ENCODE measurements around the gene CCDC12.

CCDC12 gene

DNA sequence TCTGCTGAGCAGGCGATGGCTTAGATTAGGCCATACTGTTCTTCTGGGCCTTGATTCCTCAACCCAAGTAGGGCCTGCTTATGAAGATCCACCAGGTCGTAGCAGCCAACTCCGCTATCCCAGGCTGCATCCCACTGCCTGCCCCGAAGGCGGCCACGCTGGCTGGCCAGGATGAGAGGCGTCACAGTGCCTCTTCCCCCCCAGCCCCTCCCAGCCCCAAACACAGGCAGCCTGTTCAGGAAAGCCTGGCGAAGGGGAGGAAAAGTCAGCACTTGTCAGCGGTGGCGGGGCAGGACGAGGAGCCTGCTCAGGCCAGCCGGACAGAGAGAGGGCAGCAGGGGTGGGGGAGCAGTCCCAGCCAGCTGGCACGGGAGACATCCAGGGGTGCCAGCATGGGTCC is 87.8 kb downstream of the CCDC12 start:
- DNase-seq, result no peak

DNA sequence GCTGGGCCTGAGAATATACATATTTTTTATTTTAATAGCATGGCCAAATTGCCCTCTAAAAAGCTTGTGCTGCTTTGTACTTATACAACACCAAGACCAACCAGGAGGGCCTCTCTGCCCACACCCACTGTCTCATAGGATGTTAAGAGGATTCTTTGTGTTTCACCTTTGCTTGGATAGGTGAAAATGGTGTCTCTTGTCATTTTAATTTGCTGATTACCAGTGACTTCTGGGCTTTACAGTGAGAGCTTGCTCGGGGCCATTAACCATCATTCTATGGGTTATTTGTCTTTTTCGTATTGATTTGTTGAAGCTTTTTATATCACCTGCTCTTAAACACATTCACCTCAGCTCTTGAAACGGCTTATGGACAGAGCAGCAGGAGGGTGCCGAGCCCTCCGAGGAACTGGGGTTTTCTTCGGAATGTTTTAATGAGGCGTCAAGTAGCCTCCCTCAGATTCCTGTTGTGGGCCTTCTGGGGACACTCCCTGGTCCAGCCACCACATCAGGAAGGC is 88.5 kb downstream of the CCDC12 start:
- no peak for DNase-seq

DNA sequence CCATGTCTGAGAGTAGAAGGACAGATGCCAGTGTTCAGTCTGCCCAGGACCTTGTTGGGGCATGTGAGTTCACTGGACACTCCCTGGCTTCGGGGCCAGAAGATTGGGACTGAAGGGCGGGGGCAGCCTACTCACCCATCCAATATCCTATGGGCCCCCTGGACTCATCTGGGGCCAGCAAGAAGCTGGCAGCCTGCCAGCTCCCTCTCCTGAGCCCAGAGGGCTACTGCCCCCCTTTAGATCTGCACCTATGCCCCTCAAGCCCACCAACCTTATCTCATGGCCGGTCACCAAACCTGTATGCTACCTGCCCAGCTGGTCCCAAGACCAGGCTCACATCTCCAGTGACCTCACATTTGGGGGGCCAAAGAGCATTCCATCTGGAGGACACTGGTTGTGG is 90.9 kb downstream of the CCDC12 start:
- no peak for DNase-seq

DNA sequence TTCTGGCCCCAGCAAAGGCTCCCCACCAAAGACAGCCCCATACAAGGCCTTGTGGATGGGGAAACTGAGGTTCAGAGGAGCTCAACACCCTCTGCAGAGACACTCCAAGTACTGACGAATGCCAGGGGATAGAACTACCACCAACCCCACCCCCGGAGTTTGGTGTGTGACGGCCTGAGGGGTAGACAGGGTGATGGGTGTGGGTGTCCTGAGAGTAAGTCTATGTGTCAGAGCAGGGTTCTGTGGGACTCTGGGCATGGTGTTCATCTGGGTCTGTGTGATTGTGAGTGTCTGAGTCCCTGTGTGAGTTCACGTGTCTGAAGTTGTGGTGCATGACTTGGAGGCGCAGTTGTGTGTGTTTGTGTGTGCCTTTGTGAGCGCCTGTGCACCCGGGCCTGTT is 91.6 kb downstream of the CCDC12 start:
- no peak for DNase-seq

DNA sequence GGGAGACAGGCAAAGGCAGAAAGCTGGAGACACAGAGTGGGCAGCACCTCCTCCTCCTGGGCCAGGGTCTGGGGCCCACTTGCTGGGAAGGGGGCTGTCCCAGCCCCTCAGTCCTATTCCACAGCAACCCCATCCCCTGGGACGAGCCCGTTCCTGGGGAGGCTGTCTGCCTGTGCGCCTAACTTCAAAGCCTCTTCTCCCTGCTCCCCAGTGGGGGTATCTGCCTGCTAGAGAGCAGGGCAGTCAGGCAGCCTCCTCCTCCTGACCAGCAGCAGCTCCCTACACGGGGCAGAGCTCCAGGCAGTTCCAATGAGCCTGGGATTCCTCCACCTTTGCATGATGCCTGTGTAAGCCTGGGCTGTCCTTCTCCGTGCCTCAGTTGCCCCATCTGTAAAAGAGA is 92.1 kb downstream of the CCDC12 start:
- no peak for DNase-seq

DNA sequence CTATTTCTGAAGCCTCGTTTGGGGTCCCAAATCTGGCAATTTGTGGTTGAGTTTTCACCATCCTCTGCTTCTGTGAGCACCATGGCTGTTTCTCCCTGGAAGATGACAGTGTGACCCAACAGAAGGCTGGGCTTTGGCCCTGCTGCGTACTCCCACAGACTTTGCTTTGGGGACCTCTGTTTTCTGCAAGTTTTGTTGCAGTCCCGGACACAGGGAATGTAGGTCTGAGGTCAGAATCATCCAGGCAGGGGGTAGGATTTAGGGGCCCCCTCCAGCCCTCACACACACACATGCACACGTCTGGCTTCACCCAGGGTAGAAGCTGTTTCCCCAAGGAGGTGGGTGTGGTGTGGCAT is 92.7 kb downstream of the CCDC12 start:
- DNase-seq, result no peak

DNA sequence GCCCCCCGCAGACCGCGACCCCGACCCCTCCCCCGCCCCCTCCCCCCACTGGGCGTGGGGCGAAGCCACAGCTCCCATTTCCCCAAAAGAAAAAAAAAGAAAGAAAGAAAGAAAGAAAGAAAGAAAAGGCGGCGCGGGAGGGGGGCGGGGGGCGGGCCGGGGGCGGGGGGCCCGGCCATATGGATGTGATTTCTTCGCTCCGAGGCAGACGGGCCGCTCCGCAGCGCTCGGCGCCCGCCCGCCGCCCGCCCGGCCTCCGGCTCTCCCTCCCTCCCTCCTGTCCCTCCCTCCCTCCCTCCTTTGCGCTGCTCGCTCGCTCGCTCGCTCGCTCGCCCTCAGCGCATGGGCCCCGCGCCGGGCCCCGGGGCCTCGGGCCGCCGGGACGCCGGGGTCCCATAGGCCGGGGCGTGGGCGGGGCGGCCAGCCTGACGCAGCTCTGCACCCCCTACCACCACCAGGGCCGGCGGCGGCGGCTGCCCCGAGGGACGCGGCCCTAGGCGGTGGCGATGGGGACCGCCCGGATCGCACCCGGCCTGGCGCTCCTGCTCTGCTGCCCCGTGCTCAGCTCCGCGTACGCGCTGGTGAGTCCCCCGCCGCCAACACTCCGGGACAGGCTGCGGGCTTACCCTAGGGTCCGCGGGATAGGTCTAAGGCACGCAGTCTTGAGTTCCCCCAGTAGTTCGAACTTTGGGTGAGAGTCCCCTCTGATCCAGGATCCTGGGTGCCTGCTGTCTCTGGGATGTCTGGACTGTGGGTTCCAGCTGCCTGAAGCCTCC is 93.3 kb downstream of the CCDC12 start:
- no peak for DNase-seq

DNA sequence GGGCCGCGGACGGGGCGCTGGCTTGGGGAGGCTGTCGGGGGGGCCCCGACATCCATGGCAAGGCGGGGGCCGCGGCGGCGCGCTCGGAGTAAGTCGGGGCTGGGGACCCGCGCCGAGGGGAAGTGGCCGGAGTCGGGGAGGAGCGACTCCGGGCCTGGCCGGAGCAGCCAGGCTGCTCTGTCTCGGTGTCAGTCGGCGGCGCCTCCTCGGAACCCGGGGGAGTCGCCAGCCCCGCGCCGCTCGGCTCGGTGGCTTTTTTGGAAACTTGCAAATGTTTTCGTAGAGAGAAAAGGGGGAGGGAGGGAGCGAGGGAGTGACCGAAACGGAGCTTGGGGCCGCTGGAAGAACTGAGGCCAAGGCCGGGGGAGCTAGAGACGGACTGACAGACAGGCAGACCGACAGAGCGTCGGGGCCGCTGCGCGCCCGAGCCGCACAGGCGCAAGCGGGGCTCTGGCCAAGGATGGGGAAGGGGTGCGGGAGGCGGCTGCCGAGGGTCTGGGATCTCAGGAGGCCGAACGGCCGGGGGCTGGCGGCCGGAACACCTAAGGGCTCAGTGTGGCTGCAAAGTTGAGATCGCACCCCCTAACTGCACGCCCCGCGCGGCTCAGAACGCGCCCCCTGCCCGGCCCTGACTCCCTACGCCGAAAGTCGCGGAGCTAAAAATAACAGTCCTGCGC is 94.0 kb downstream of the CCDC12 start:
- peak in 1 of 2 donors; percentile 20 for DNase-seq

DNA sequence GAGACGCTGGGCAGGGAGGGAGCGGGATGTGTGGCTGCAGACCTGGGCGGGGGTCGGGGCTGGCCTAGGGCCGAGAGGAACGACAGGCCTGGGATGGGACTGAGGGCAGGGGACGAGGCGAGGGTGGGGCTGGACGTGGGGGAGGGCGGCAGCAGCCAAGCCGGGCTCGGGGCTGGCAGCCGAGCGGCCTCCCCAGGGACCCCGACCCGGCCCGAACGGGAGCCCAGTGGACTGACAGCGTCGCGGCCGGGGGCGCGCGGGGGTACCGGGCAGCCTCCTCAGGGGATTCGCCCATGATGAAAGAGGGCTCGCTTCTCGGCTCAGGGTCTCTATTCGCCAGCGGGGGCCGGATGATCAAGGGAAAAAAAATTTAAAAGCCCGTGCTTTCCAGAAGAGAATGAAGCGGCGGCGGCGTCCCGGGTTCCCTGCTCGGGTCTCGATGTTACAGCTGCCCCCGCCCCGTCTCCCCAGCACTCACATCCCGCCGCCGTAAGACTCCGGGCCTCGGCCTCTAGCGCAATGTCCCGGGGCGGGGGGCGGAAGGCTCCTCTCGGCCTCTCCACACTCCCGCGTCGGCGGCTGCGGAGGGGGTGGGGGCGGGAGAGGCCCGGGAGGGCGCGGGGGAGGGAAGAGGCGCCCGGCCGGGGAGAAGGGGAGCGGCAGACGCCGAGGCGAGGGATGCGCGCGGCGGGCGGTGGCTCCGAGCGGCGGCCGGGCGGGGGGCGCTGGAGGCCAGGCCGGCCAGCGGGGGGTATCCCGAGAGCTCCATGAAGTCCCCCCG is 94.8 kb downstream of the CCDC12 start:
- DNase-seq, result no peak

DNA sequence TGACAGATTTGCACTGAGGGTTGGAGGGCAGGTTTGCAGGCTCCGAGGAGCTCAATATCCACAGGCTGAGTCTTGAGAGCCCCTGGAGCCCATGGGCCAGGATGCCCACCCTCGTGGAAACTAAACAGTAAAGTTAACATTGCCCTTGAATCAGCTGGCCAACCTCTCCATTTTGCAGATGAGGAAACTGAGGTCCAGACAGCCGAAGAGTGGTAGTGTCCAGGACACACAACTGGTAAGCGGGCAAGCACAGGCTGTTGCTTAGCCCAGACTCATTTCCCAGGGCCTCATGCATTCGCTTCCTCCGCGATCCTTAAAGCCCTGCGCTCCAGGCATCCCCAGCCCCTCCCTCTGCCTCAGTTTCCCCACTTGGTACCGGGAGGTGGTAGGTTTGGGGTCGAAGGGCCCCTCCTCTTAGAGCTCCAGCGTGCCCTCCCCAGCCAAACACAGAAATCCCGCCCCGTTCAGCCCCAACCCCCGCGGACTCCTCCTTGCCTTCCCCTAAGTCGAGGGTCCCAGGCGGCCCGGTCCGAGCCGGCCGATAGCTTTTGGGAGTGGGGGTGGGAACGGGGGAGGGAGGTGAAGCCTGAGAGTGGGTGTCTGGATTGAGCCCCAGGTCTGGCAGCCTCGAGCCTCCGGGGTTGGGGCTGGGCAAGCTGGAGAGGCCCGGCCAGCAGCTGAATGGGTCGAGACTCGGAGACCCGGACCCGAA is 95.5 kb downstream of the CCDC12 start:
- DNase-seq, result no peak

DNA sequence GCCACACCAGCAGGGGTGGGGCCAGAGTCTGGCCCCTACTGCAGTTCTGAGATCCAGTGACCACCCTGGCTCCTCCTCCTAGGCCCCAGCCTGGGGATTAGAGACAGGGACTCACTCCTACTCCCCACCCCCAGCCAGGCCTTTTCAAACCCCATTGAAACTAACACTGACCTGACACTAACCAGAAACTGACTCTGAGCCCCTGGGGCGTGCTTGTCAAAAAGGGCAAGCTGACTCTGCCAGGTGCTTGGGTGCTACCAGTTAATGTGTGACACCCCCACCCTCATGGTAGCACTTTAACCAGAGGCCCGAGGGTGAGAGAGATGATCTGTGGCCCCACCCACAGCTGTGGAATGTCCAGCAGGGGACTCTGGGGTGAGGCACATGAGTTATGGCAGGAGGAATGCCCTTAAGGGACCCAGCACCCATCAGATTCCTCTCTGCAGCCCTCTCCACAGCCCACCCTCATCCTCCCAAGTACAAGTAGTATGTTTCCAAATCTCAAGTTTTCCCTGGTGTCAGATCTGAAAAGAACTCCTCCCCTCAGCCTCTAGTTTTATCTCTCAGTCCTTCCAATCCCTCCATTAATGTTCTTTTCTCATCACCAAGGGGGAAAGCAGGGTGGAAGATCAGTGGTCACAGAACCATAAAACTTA is 97.6 kb downstream of the CCDC12 start:
- no peak for DNase-seq

DNA sequence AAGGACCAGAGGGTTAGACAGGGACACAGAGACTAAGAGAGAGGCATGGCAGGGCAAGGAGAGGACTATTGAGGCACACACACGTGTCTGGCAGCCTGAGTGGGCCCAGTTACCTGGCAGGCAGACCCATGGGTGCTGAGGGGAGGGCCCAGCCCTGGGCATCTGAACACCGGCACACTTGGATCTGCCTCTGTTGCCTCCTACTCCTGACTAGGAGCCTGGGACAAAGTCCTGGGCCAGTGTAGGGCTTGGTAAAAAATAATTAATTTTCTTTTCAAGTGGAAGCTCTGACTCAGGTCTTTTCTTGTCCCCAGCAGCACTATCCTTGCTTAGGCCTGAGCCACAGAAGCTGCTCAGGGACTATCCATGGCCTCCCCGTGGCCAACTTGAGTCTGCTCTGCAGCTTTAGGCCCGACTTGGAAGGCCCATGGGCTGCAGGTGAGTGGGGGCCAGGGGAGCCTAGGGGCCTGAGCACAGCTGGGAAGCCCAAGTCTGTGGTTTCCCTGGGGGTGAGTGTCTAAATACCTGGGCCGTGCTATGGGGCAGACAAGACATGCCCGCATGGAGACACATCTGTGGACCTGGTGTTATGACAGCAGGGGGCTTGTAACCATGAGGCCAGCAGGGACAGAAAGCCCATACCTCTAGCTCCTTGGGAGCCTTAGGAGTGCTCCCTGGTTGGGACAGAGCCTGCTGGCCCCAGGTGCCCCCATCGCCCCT is 99.0 kb downstream of the CCDC12 start, which contains the start of gene PTH1R:
Gene PTH1R (plus strand): TSS at position 316 of the 720 bp plus-strand sequence. CDS start 5,839 bp downstream, outside the sequence.
- no peak for DNase-seq

DNA sequence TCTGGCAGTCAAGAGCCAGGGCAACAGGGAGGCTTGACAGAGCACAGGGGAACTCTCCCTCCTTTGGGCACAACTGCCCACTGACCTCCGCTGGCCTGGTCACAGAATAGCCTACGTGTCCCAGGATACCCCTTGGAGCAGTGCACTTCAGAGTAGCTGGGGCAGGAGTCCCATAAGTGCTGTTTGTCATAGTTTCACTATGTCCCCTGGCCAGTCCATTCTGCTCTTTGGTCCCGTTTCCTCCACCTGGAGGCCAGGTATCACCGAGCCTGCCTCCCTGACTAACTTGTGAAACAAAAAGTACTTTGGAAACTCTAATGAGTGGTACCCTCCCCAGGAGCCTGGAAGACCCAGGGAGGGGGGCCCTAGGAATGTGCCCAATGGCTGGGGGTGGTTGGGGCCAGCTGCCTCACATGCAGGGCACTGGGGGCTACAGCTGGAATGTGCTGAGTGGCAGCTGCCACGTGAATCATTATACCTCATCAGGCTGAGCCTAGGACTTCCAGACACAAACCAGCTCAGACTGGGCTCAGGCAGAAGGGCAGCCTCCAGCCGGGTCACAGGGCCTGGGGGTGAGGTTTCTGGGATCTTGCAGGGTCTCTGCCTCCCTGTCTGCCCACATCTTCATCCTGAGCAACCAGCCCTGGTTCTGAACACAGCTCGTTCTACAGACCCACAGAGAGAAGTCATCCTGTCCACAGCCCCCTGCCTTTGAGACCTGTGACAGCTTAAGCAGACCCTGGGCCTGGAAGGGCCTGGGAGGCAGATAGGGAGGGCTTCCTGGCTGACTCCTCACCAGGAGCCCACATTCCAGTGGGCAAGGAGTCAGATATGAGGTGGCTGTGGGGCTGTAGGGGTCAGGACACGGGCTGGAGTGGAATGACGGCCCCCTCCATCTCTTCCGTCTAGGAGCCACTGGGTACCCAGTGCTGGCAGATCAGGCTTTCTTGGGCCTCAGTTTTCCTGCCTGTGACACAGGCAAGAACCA is 99.9 kb downstream of the CCDC12 start:
- no peak for DNase-seq

DNA sequence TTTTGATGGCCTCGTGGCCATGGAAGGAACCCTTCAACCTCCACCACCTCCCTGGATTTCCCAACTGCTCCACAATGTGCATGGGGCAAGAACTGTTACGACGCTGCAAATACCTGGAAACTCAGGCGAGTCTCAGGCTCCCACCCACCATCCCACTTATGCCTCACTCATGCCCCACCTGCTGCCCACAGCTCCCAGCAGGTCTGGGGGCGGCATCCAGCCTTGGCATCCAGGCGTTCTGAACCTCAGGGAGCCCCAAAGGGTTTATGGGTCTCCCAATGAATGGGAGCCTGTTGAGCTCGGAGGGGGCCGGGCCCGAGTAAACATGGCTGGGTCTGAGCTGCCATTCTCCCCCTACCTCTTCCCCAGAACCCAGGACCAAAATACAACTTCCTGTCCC is 101.0 kb downstream of the CCDC12 start:
- no peak for DNase-seq

DNA sequence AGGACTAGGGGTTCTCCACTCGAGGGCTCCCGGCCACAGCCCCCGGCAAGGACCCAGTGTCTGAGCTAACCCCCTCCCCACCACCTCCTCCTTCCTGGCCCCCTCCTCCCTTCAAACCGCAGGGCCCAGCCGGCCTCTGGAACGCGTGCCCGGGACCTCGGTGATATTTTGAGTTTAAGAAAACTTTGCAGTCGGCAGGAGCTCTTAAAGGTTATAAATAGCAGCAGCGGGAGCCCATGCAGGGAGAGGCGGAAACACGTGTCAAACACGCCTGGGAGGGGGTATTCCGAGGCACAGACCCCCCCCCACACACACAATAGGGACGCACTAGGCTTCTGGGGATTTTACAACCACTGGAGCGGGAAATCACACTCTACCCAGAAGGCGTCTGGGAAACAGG is 102.1 kb downstream of the CCDC12 start:
- DNase-seq, result no peak

DNA sequence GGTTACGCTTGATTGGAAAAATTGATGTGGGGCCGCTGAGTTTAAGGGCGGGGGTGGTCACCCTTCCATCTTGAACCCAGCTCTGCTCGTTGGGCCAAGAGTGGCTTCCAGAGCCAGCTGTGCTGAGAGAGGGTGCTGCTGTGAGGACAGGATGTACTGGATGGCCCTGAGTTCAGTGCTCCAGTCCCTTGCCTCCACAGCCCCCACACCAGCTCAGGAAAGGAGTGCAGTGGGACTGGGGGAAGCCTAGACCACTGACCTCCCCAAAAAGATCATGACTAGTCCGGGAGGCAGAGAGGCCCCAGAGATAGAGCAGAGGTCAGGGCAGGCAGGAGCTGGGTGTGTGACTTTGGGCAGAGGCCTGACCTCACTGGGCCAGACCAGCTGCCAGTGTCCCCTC is 103.0 kb downstream of the CCDC12 start:
- DNase-seq, result no peak
